Measurements from ENCODE around the gene AMY1A. TPM values are rescaled to one million over a fixed set of nuclear protein-coding genes. Genes with fewer than 3 reads are reported as not detected.
"Not testable (repeated sequence)": the region's sequence is repeated elsewhere in the genome, so short reads cannot be mapped to it uniquely, and the experiment has no call there.

AMY1A gene
- total RNA-seq, 2 experiments from 2014 or later: not detected

DNA sequence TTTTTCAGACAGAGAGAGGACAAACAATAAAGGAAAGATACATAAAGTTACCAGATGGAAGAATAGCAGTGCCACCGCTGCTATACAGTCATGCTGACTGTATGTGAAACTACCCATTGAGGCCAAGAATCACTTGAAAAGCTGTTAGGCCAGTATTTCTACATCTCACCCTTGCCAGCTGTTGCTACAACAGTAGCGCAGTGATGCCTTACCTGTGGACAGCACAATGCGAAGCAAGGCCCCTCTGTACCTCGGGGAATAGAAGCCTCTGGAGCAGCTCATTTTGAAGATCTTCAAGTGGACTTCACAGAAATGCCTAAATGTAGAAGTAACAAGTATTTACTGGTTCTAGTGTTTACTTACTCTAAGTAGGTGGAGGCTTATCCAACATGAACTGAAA, 45.1 kb downstream of the AMY1A start:
- H3K9me3 Mint-ChIP-seq; H3K36me3 Mint-ChIP-seq (ENCODE audit: low read depth); intact Hi-C loops (cut with micrococcal nuclease); H3K4me3 Mint-ChIP-seq; H3K27ac Mint-ChIP-seq; CTCF ChIA-PET; POLR2A ChIA-PET; ATAC-seq; H3K27me3 Mint-ChIP-seq; H3K4me1 Mint-ChIP-seq (ENCODE audit: low read depth); DNase-seq: not testable (repeated sequence)

DNA sequence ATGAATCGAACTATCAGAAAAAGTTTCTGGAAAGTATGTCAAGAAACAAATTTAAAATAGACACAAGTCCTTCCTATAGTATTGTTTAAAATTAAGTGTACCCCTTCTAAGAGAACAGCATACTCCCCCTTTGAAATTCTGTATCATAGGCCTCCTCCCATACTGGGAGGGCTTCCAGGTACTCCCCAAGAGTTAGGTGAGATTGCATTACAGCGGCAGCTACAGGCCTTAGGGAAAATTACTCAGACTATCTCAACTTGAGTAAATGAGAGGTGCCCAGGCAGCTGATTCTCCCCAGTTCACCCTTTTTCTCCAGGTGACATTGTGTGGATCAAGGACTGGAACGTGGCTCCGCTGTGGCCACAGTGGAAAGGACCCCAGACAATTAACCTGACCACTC, 45.7 kb downstream of the AMY1A start:
- CTCF ChIA-PET; H3K36me3 Mint-ChIP-seq (ENCODE audit: low read depth); POLR2A ChIA-PET; H3K27me3 Mint-ChIP-seq; ATAC-seq; H3K4me1 Mint-ChIP-seq (ENCODE audit: low read depth); H3K9me3 Mint-ChIP-seq; DNase-seq; H3K4me3 Mint-ChIP-seq; H3K27ac Mint-ChIP-seq; intact Hi-C loops (cut with micrococcal nuclease): not testable (repeated sequence)

- H3K4me1 Mint-ChIP-seq (ENCODE audit: low read depth); ATAC-seq; DNase-seq; H3K36me3 Mint-ChIP-seq (ENCODE audit: low read depth); H3K27ac Mint-ChIP-seq; CTCF ChIA-PET; H3K9me3 Mint-ChIP-seq; intact Hi-C loops (cut with micrococcal nuclease); H3K27me3 Mint-ChIP-seq; POLR2A ChIA-PET; H3K4me3 Mint-ChIP-seq: not testable (repeated sequence)
Observed at GRCh38 chr1:103707670-103708069, 52.1 kb downstream of the AMY1A start.

GRCh38 chr1:103710381-103710780, 54.8 kb downstream of the AMY1A start:
- H3K9me3 Mint-ChIP-seq; H3K36me3 Mint-ChIP-seq (ENCODE audit: low read depth); H3K4me3 Mint-ChIP-seq; CTCF ChIA-PET; H3K4me1 Mint-ChIP-seq (ENCODE audit: low read depth); POLR2A ChIA-PET; ATAC-seq; H3K27me3 Mint-ChIP-seq; H3K27ac Mint-ChIP-seq; intact Hi-C loops (cut with micrococcal nuclease); DNase-seq: not testable (repeated sequence)

Other genes starting within 250 kb of the AMY1A start
- gene RNPC3, start 130.1 kb upstream of the AMY1A start, total RNA-seq: 10 to 100 TPM; 22.8 to 23.2 TPM
- 1 to 10 TPM; 6.1 to 9.7 TPM for gene AMY2B, start 84.2 kb upstream of the AMY1A start, total RNA-seq
- not detected for gene AMY2A, start 38.3 kb upstream of the AMY1A start, total RNA-seq
- gene AMY1B, start 40.5 kb downstream of the AMY1A start, total RNA-seq: not detected
- not detected for gene AMY1C, start 94.1 kb downstream of the AMY1A start, total RNA-seq

Data from activated CD8-positive, alpha-beta T cell treated with anti-CD3 and anti-CD28 coated beads for 36 hours (primary cell).